Measurements from ENCODE around the gene SPATA31C1.
"Not testable (repeated sequence)": the region's sequence is repeated elsewhere in the genome, so short reads cannot be mapped to it uniquely, and the experiment has no call there.

The SPATA31C1 gene

GRCh38 chr9:87923012-87923411 lies 5.2 kb downstream of the SPATA31C1 start:
- H3K79me1 ChIP-seq (replicated peaks; ENCODE audit: low read length, poor library complexity, severe bottlenecking); H4K8ac ChIP-seq (ENCODE audit: low read length); H3K9ac ChIP-seq (ENCODE audit: low read length); H3K18ac ChIP-seq (ENCODE audit: low read depth in 1 of 2, low read length in 2 of 2); H3K36me3 ChIP-seq (ENCODE audit: control insufficient read depth in 1 of 2, insufficient read depth in 2 of 2, low read depth in 1 of 2, low read length in 2 of 2); DNase-seq; H3K4me3 ChIP-seq (ENCODE audit: insufficient read depth in 1 of 2, low read depth in 1 of 2, low read length in 2 of 2); H3K9me3 ChIP-seq (ENCODE audit: control insufficient read depth, low read length); H2BK5ac ChIP-seq (ENCODE audit: low read depth, low read length, poor library complexity, severe bottlenecking); H3K4me1 ChIP-seq (ENCODE audit: control insufficient read depth, insufficient read depth, low read depth, low read length); H3K4ac ChIP-seq (ENCODE audit: low read depth in 1 of 2, low read length in 2 of 2); H3K4me2 ChIP-seq (ENCODE audit: low read length, poor library complexity, severe bottlenecking); H3K27me3 ChIP-seq (ENCODE audit: control insufficient read depth in 1 of 2, insufficient read depth in 1 of 2, low read length in 2 of 2); H3K14ac ChIP-seq (ENCODE audit: low read length in 2 of 2); H2BK15ac ChIP-seq (ENCODE audit: low read depth, poor library complexity, severe bottlenecking); H2BK12ac ChIP-seq (ENCODE audit: low read length in 2 of 2); H2BK120ac ChIP-seq (ENCODE audit: low read depth, low read length); H3K27ac ChIP-seq (ENCODE audit: low read length, poor library complexity, severe bottlenecking); H4K91ac ChIP-seq (ENCODE audit: low read length); H3K23ac ChIP-seq (ENCODE audit: low read length in 2 of 2); H2AFZ ChIP-seq (ENCODE audit: low read depth, low read length); H2AK5ac ChIP-seq (ENCODE audit: low read length, severe bottlenecking): not testable (repeated sequence)
- 89% methylated on average over 7 of the region's 10 CpGs for WGBS

- H3K27ac ChIP-seq (ENCODE audit: low read length, poor library complexity, severe bottlenecking); H3K79me1 ChIP-seq (replicated peaks; ENCODE audit: low read length, poor library complexity, severe bottlenecking); H3K4me3 ChIP-seq (ENCODE audit: insufficient read depth in 1 of 2, low read depth in 1 of 2, low read length in 2 of 2); H4K91ac ChIP-seq (ENCODE audit: low read length); H3K4me2 ChIP-seq (ENCODE audit: low read length, poor library complexity, severe bottlenecking); H2BK12ac ChIP-seq (ENCODE audit: low read length in 2 of 2); H3K4ac ChIP-seq (ENCODE audit: low read depth in 1 of 2, low read length in 2 of 2); H3K4me1 ChIP-seq (ENCODE audit: control insufficient read depth, insufficient read depth, low read depth, low read length); H3K23ac ChIP-seq (ENCODE audit: low read length in 2 of 2); H2BK15ac ChIP-seq (ENCODE audit: low read depth, poor library complexity, severe bottlenecking); H2BK120ac ChIP-seq (ENCODE audit: low read depth, low read length); H3K14ac ChIP-seq (ENCODE audit: low read length in 2 of 2); H3K9me3 ChIP-seq (ENCODE audit: control insufficient read depth, low read length); H2AK5ac ChIP-seq (ENCODE audit: low read length, severe bottlenecking); H2AFZ ChIP-seq (ENCODE audit: low read depth, low read length); H4K8ac ChIP-seq (ENCODE audit: low read length); H3K9ac ChIP-seq (ENCODE audit: low read length); DNase-seq; H3K36me3 ChIP-seq (ENCODE audit: control insufficient read depth in 1 of 2, insufficient read depth in 2 of 2, low read depth in 1 of 2, low read length in 2 of 2); H3K27me3 ChIP-seq (ENCODE audit: control insufficient read depth in 1 of 2, insufficient read depth in 1 of 2, low read length in 2 of 2); H2BK5ac ChIP-seq (ENCODE audit: low read depth, low read length, poor library complexity, severe bottlenecking); H3K18ac ChIP-seq (ENCODE audit: low read depth in 1 of 2, low read length in 2 of 2): not testable (repeated sequence)
- 97% methylated on average over 7 of the region's 10 CpGs for WGBS
Observed at GRCh38 chr9:87924851-87925250, 7.1 kb downstream of the SPATA31C1 start.

GRCh38 chr9:87929152-87929551 lies 11.4 kb downstream of the SPATA31C1 start:
- H3K4ac ChIP-seq (ENCODE audit: low read depth in 1 of 2, low read length in 2 of 2); H3K9ac ChIP-seq (ENCODE audit: low read length); H4K91ac ChIP-seq (ENCODE audit: low read length); H3K27ac ChIP-seq (ENCODE audit: low read length, poor library complexity, severe bottlenecking); H3K14ac ChIP-seq (ENCODE audit: low read length in 2 of 2); H3K36me3 ChIP-seq (ENCODE audit: control insufficient read depth in 1 of 2, insufficient read depth in 2 of 2, low read depth in 1 of 2, low read length in 2 of 2); H3K4me2 ChIP-seq (ENCODE audit: low read length, poor library complexity, severe bottlenecking); H3K79me1 ChIP-seq (replicated peaks; ENCODE audit: low read length, poor library complexity, severe bottlenecking); H4K8ac ChIP-seq (ENCODE audit: low read length); H2BK5ac ChIP-seq (ENCODE audit: low read depth, low read length, poor library complexity, severe bottlenecking); H2BK120ac ChIP-seq (ENCODE audit: low read depth, low read length); H2BK15ac ChIP-seq (ENCODE audit: low read depth, poor library complexity, severe bottlenecking); H2BK12ac ChIP-seq (ENCODE audit: low read length in 2 of 2); H3K4me3 ChIP-seq (ENCODE audit: insufficient read depth in 1 of 2, low read depth in 1 of 2, low read length in 2 of 2); H3K18ac ChIP-seq (ENCODE audit: low read depth in 1 of 2, low read length in 2 of 2); H3K4me1 ChIP-seq (ENCODE audit: control insufficient read depth, insufficient read depth, low read depth, low read length); H3K27me3 ChIP-seq (ENCODE audit: control insufficient read depth in 1 of 2, insufficient read depth in 1 of 2, low read length in 2 of 2); H3K23ac ChIP-seq (ENCODE audit: low read length in 2 of 2); H2AFZ ChIP-seq (ENCODE audit: low read depth, low read length); H2AK5ac ChIP-seq (ENCODE audit: low read length, severe bottlenecking); H3K9me3 ChIP-seq (ENCODE audit: control insufficient read depth, low read length); DNase-seq: not testable (repeated sequence)

GRCh38 chr9:87934444-87934843 lies 16.7 kb downstream of the SPATA31C1 start:
- not testable (repeated sequence) for H3K4me1 ChIP-seq (ENCODE audit: control insufficient read depth, insufficient read depth, low read depth, low read length); DNase-seq; H3K4me2 ChIP-seq (ENCODE audit: low read length, poor library complexity, severe bottlenecking); H3K9me3 ChIP-seq (ENCODE audit: control insufficient read depth, low read length); H3K79me1 ChIP-seq (replicated peaks; ENCODE audit: low read length, poor library complexity, severe bottlenecking); H2AFZ ChIP-seq (ENCODE audit: low read depth, low read length); H3K9ac ChIP-seq (ENCODE audit: low read length); H2BK15ac ChIP-seq (ENCODE audit: low read depth, poor library complexity, severe bottlenecking); H2AK5ac ChIP-seq (ENCODE audit: low read length, severe bottlenecking); H2BK120ac ChIP-seq (ENCODE audit: low read depth, low read length); H3K14ac ChIP-seq (ENCODE audit: low read length in 2 of 2); H4K8ac ChIP-seq (ENCODE audit: low read length); H4K91ac ChIP-seq (ENCODE audit: low read length); H2BK5ac ChIP-seq (ENCODE audit: low read depth, low read length, poor library complexity, severe bottlenecking); H3K23ac ChIP-seq (ENCODE audit: low read length in 2 of 2); H3K18ac ChIP-seq (ENCODE audit: low read depth in 1 of 2, low read length in 2 of 2); H3K36me3 ChIP-seq (ENCODE audit: control insufficient read depth in 1 of 2, insufficient read depth in 2 of 2, low read depth in 1 of 2, low read length in 2 of 2); H3K27me3 ChIP-seq (ENCODE audit: control insufficient read depth in 1 of 2, insufficient read depth in 1 of 2, low read length in 2 of 2); H3K4ac ChIP-seq (ENCODE audit: low read depth in 1 of 2, low read length in 2 of 2); H2BK12ac ChIP-seq (ENCODE audit: low read length in 2 of 2); H3K27ac ChIP-seq (ENCODE audit: low read length, poor library complexity, severe bottlenecking); H3K4me3 ChIP-seq (ENCODE audit: insufficient read depth in 1 of 2, low read depth in 1 of 2, low read length in 2 of 2)
- 85% methylated on average over 5 of the region's 7 CpGs for WGBS
